CD8-positive, alpha-beta memory T cell (primary cell): ENCODE measurements around the gene CMYA5. TPM values are rescaled to one million over a fixed set of nuclear protein-coding genes. Genes with fewer than 3 reads are reported as not detected.

Experiments used
- CTCF ChIA-PET: fragments of 350-600 bp; sonication (Branson Sonifier 250); formaldehyde crosslinking; loops from one replicate; lab custom pipeline; 2021; ENCODE audit warnings: antibody characterized with exemption; lab: Charles Lee
- POLR2A ChIA-PET: fragments of 350-600 bp; sonication (Branson Sonifier 250); formaldehyde crosslinking; loops from one replicate; lab custom pipeline; 2021; ENCODE audit warnings: antibody characterized with exemption; lab: Charles Lee
- DNase-seq, 5 donors: peaks; one replicate each; pipeline versions ENCODE4 v3.0.0 to v3.0.0-alpha.2; 2020 to 2022; ENCODE audit warnings: mixed read lengths in 1 of 5
- H3K27ac ChIP-seq: one replicate; pipeline ENCODE4 v1.7.0; 2013; ENCODE audit warnings: low read depth, mild to moderate bottlenecking, low read length, moderate library complexity
- H3K27me3 ChIP-seq: 2 replicates; pipeline ENCODE4 v1.7.0; 2013; ENCODE audit warnings: low read length, mild to moderate bottlenecking; ENCODE audit not compliant: insufficient read depth, poor library complexity, severe bottlenecking
- H3K36me3 ChIP-seq: 2 replicates; pipeline ENCODE4 v1.7.0; 2013; ENCODE audit warnings: mild to moderate bottlenecking, low read length, moderate library complexity; ENCODE audit not compliant: insufficient read depth
- H3K4me1 ChIP-seq: 2 replicates; pipeline ENCODE4 v1.7.0; 2013; ENCODE audit warnings: mild to moderate bottlenecking, low read length, moderate library complexity; ENCODE audit not compliant: insufficient read depth
- H3K4me3 ChIP-seq: 2 replicates; pipeline ENCODE4 v1.7.0; 2013; ENCODE audit warnings: mild to moderate bottlenecking, low read length
- H3K9me3 ChIP-seq: 2 replicates; pipeline ENCODE4 v1.7.0; 2013; ENCODE audit warnings: mild to moderate bottlenecking, low read length
- H3K27ac Mint-ChIP-seq, 8 donors: one replicate each; pipeline ENCODE4 v1.8.0; 2020 to 2021; ENCODE audit warnings: mixed read lengths in 8 of 8, mild to moderate bottlenecking in 6 of 8, inconsistent platforms in 3 of 8, moderate library complexity in 3 of 8
- H3K27me3 Mint-ChIP-seq, 2 donors: one replicate each; pipeline ENCODE4 v1.8.0; 2020 to 2021; ENCODE audit warnings: mixed read lengths in 2 of 2, mild to moderate bottlenecking in 1 of 2, moderate library complexity in 1 of 2
- H3K36me3 Mint-ChIP-seq, 3 donors: one replicate each; pipeline ENCODE4 v1.8.0; 2020 to 2021; ENCODE audit warnings: mixed read lengths in 3 of 3, inconsistent platforms in 1 of 3, mild to moderate bottlenecking in 1 of 3
- H3K4me1 Mint-ChIP-seq, 3 donors: one replicate each; pipeline ENCODE4 v1.8.0; 2020 to 2021; ENCODE audit warnings: mixed read lengths in 3 of 3, inconsistent platforms in 1 of 3, mild to moderate bottlenecking in 1 of 3
- H3K4me3 Mint-ChIP-seq, 7 donors: one replicate each; pipeline ENCODE4 v1.8.0; 2020 to 2021; ENCODE audit warnings: mixed read lengths in 7 of 7, mild to moderate bottlenecking in 6 of 7, moderate library complexity in 4 of 7, inconsistent platforms in 2 of 7
- H3K9me3 Mint-ChIP-seq, 5 donors: one replicate each; pipeline ENCODE4 v1.8.0; 2020 to 2022; ENCODE audit warnings: mixed read lengths in 5 of 5, mild to moderate bottlenecking in 3 of 5, moderate library complexity in 2 of 5, inconsistent platforms in 1 of 5
- polyA plus RNA-seq: library from polyadenylated mRNA; unstranded; fragments of 300-500 nt; fragmentation: Illumina TruSeq; gene quantifications from one replicate; pipeline ENCODE4 v1.2.3, GENCODE V29; 2021
- total RNA-seq, 2 experiments: library from RNA; stranded (reverse); gene quantifications; one replicate each; pipeline ENCODE4 v1.2.3, GENCODE V29; 2021

CMYA5 gene
- total and polyA plus RNA-seq, 3 experiments from 2014 or later: 0.10 to 0.16 TPM; not detected in 1

- no peaks in the 10 kb centered on the region for H3K4me1 ChIP-seq
- H3K4me1 Mint-ChIP-seq: no peaks in the 10 kb centered on the region
- no peaks in the 10 kb centered on the region for H3K36me3 ChIP-seq
- peaks cover 13 to 16% of the 10 kb centered on the region in 2 donors for H3K27me3 Mint-ChIP-seq
- ChIA-PET CTCF (no interaction called here), POLR2A (no interaction called here)
- no peaks in the 10 kb centered on the region for H3K27me3 ChIP-seq
- H3K4me3 ChIP-seq: no peak overlapping the region
- H3K9me3 Mint-ChIP-seq: no peaks in the 10 kb centered on the region
- no peak for DNase-seq
- H3K27ac Mint-ChIP-seq: no peak overlapping the region
- H3K27ac ChIP-seq: no peak overlapping the region
- no peaks in the 10 kb centered on the region for H3K36me3 Mint-ChIP-seq
- no peaks in the 10 kb centered on the region for H3K9me3 ChIP-seq
- H3K4me3 Mint-ChIP-seq: no peak overlapping the region
Measured at GRCh38 chr5:79837761-79838551, 148.3 kb downstream of the CMYA5 start.

- ChIA-PET CTCF (no interaction called here), POLR2A (no interaction called here)
Measured at GRCh38 chr5:79840084-79840990, 150.7 kb downstream of the CMYA5 start.

GRCh38 chr5:79841172-79841571 is 151.5 kb downstream of the CMYA5 start:
- peaks cover 15 to 22% of the 10 kb centered on the region in 2 donors for H3K27me3 Mint-ChIP-seq
- Histone ChIP-seq H3K4me1 (no peaks in the 10 kb centered on the region), H3K9me3 (no peaks in the 10 kb centered on the region), H3K36me3 (no peaks in the 10 kb centered on the region), H3K27me3 (no peaks in the 10 kb centered on the region), H3K27ac (no peak overlapping the region), H3K4me3 (no peak overlapping the region)
- no peak overlapping the region for H3K27ac Mint-ChIP-seq
- ChIA-PET CTCF (interaction anchor here (1.7 kb wide), 1 partner anchor 16 kb away, joined by 3 read pairs; no protein-coding TSS in a partner anchor), POLR2A (no interaction called here)
- no peak overlapping the region for H3K4me3 Mint-ChIP-seq
- no peak for DNase-seq
- H3K9me3 Mint-ChIP-seq: no peaks in the 10 kb centered on the region
- H3K4me1 Mint-ChIP-seq: no peaks in the 10 kb centered on the region
- no peaks in the 10 kb centered on the region for H3K36me3 Mint-ChIP-seq

More at GRCh38 chr5:79840084-79840990, 150.7 kb downstream of the CMYA5 start:
- H3K4me3 Mint-ChIP-seq: no peak overlapping the region
- H3K4me1 Mint-ChIP-seq: no peaks in the 10 kb centered on the region
- Histone ChIP-seq H3K4me3 (no peak overlapping the region), H3K36me3 (no peaks in the 10 kb centered on the region), H3K9me3 (no peaks in the 10 kb centered on the region), H3K4me1 (no peaks in the 10 kb centered on the region), H3K27me3 (no peaks in the 10 kb centered on the region), H3K27ac (no peak overlapping the region)
- H3K9me3 Mint-ChIP-seq: no peaks in the 10 kb centered on the region
- DNase-seq: no peak
- no peaks in the 10 kb centered on the region for H3K36me3 Mint-ChIP-seq
- H3K27me3 Mint-ChIP-seq: peaks cover 15 to 18% of the 10 kb centered on the region in 2 donors
- H3K27ac Mint-ChIP-seq: no peak overlapping the region

GRCh38 chr5:79842006-79842881 is 152.6 kb downstream of the CMYA5 start:
- ChIA-PET POLR2A (no interaction called here), CTCF (interaction anchor here (1.7 kb wide), 1 partner anchor 15 kb away, joined by 3 read pairs; no protein-coding TSS in a partner anchor)
- Histone ChIP-seq H3K27ac (no peak overlapping the region), H3K4me1 (no peaks in the 10 kb centered on the region), H3K27me3 (no peaks in the 10 kb centered on the region), H3K4me3 (no peak overlapping the region), H3K9me3 (no peaks in the 10 kb centered on the region), H3K36me3 (no peaks in the 10 kb centered on the region)
- Mint-ChIP-seq H3K9me3 (no peaks in the 10 kb centered on the region), H3K4me3 (no peak overlapping the region), H3K27me3 (peaks cover 15 to 24% of the 10 kb centered on the region in 2 donors), H3K27ac (no peak overlapping the region), H3K4me1 (no peaks in the 10 kb centered on the region), H3K36me3 (no peaks in the 10 kb centered on the region)
- no peak for DNase-seq

GRCh38 chr5:79842991-79843390 is 153.4 kb downstream of the CMYA5 start:
- Mint-ChIP-seq H3K4me3 (no peak overlapping the region), H3K9me3 (no peaks in the 10 kb centered on the region), H3K4me1 (no peaks in the 10 kb centered on the region), H3K36me3 (no peaks in the 10 kb centered on the region), H3K27ac (no peak overlapping the region), H3K27me3 (peaks cover 12 to 30% of the 10 kb centered on the region in 2 donors)
- H3K27me3 ChIP-seq: no peaks in the 10 kb centered on the region
- ChIA-PET CTCF (interaction anchor here (1.7 kb wide), 1 partner anchor 14 kb away, joined by 3 read pairs; no protein-coding TSS in a partner anchor), POLR2A (no interaction called here)
- no peaks in the 10 kb centered on the region for H3K36me3 ChIP-seq
- no peaks in the 10 kb centered on the region for H3K4me1 ChIP-seq
- no peaks in the 10 kb centered on the region for H3K9me3 ChIP-seq
- no peak overlapping the region for H3K27ac ChIP-seq
- no peak for DNase-seq
- H3K4me3 ChIP-seq: no peak overlapping the region

GRCh38 chr5:79843450-79844388 is 154.1 kb downstream of the CMYA5 start:
- Mint-ChIP-seq H3K4me1 (no peaks in the 10 kb centered on the region), H3K36me3 (no peaks in the 10 kb centered on the region), H3K27ac (no peak overlapping the region), H3K9me3 (no peaks in the 10 kb centered on the region), H3K4me3 (no peak overlapping the region), H3K27me3 (peaks cover 12 to 31% of the 10 kb centered on the region in 2 donors)
- Histone ChIP-seq H3K4me3 (no peak overlapping the region), H3K36me3 (no peaks in the 10 kb centered on the region), H3K27me3 (no peaks in the 10 kb centered on the region), H3K4me1 (no peaks in the 10 kb centered on the region), H3K9me3 (no peaks in the 10 kb centered on the region), H3K27ac (no peak overlapping the region)
- ChIA-PET POLR2A (no interaction called here), CTCF (interaction anchor here (1.0 kb wide), 1 partner anchor 15 kb away, joined by 5 read pairs; no protein-coding TSS in a partner anchor)
- no peak for DNase-seq

GRCh38 chr5:79844571-79844970 is 154.9 kb downstream of the CMYA5 start:
- Histone ChIP-seq H3K36me3 (no peaks in the 10 kb centered on the region), H3K9me3 (no peaks in the 10 kb centered on the region), H3K4me3 (no peak overlapping the region), H3K27ac (no peak overlapping the region), H3K27me3 (no peaks in the 10 kb centered on the region), H3K4me1 (no peaks in the 10 kb centered on the region)
- H3K36me3 Mint-ChIP-seq: no peaks in the 10 kb centered on the region
- no peaks in the 10 kb centered on the region for H3K4me1 Mint-ChIP-seq
- ChIA-PET POLR2A (no interaction called here), CTCF (interaction anchor here (1.0 kb wide), 1 partner anchor 14 kb away, joined by 5 read pairs; no protein-coding TSS in a partner anchor)
- H3K4me3 Mint-ChIP-seq: no peak overlapping the region
- no peaks in the 10 kb centered on the region for H3K9me3 Mint-ChIP-seq
- peaks cover 14 to 38% of the 10 kb centered on the region in 2 donors for H3K27me3 Mint-ChIP-seq
- no peak for DNase-seq
- no peak overlapping the region for H3K27ac Mint-ChIP-seq
